HEK293 (cell line): ENCODE measurements around the gene ZNF841.

Experiments used
- BCL11B ChIP-seq: fragments of 450-650 bp; formaldehyde crosslinking; IDR thresholded peaks from 2 replicates; pipeline ENCODE4 v1.5.1; 2016; ENCODE audit warnings: low read depth, missing biosample characterization, missing genetic modification characterization
- GLI4 ChIP-seq: fragments of 450-650 bp; formaldehyde crosslinking; IDR thresholded peaks from 2 replicates; pipeline ENCODE4 v1.5.1; 2016; ENCODE audit warnings: missing biosample characterization, missing genetic modification characterization
- GLIS1 ChIP-seq: fragments of 450-650 bp; formaldehyde crosslinking; IDR thresholded peaks from 2 replicates; pipeline ENCODE4 v1.5.1; 2016; ENCODE audit warnings: missing biosample characterization, missing genetic modification characterization
- IKZF3 ChIP-seq: fragments of 450-650 bp; IDR thresholded peaks from 2 replicates; pipeline ENCODE4 v1.5.0; 2018; ENCODE audit warnings: missing biosample characterization, mild to moderate bottlenecking, missing genetic modification characterization, moderate library complexity
- SP7 ChIP-seq: fragments of 450-650 bp; formaldehyde crosslinking; IDR thresholded peaks from 2 replicates; pipeline ENCODE4 v1.5.1; 2016; ENCODE audit warnings: missing biosample characterization, missing genetic modification characterization
- ZBTB1 ChIP-seq: fragments of 450-650 bp; formaldehyde crosslinking; IDR thresholded peaks from 2 replicates; pipeline ENCODE4 v1.5.1; 2016; ENCODE audit warnings: missing biosample characterization, missing genetic modification characterization
- ZBTB21 ChIP-seq: fragments of 450-650 bp; formaldehyde crosslinking; IDR thresholded peaks from 2 replicates; pipeline ENCODE4 v1.5.1; 2017; ENCODE audit warnings: missing biosample characterization, missing genetic modification characterization
- ZBTB48 ChIP-seq: fragments of 450-650 bp; formaldehyde crosslinking; IDR thresholded peaks from 2 replicates; pipeline ENCODE4 v1.5.1; 2016; ENCODE audit warnings: missing biosample characterization, missing genetic modification characterization
- ZNF211 ChIP-seq: fragments of 450-650 bp; formaldehyde crosslinking; IDR thresholded peaks from 2 replicates; pipeline ENCODE4 v1.5.1; 2016; ENCODE audit warnings: low read depth, missing biosample characterization, missing genetic modification characterization
- ZNF223 ChIP-seq: fragments of 450-650 bp; formaldehyde crosslinking; IDR thresholded peaks from 2 replicates; pipeline ENCODE4 v1.5.1; 2016; ENCODE audit warnings: missing biosample characterization, missing genetic modification characterization
- ZNF341 ChIP-seq: fragments of 450-650 bp; formaldehyde crosslinking; IDR thresholded peaks from 2 replicates; pipeline ENCODE4; 2016; ENCODE audit warnings: low read depth, missing biosample characterization, missing genetic modification characterization
- ZNF350 ChIP-seq: fragments of 450-650 bp; formaldehyde crosslinking; IDR thresholded peaks from 2 replicates; pipeline ENCODE4 v1.5.0; 2017; ENCODE audit warnings: missing biosample characterization, mild to moderate bottlenecking, missing genetic modification characterization
- ZNF354C ChIP-seq: fragments of 450-650 bp; formaldehyde crosslinking; IDR thresholded peaks from 2 replicates; pipeline ENCODE4 v1.5.1; 2016; ENCODE audit warnings: missing biosample characterization, missing genetic modification characterization, low read depth, borderline replicate concordance
- ZNF391 ChIP-seq: fragments of 450-650 bp; formaldehyde crosslinking; IDR thresholded peaks from 2 replicates; pipeline ENCODE4 v1.5.1; 2016; ENCODE audit warnings: low read depth, missing biosample characterization, missing genetic modification characterization, borderline replicate concordance
- ZNF561 ChIP-seq: fragments of 450-650 bp; IDR thresholded peaks from 2 replicates; pipeline ENCODE4 v1.5.1; 2018; ENCODE audit warnings: missing biosample characterization, missing genetic modification characterization, borderline replicate concordance
- ZNF660 ChIP-seq: fragments of 450-650 bp; IDR thresholded peaks from 2 replicates; pipeline ENCODE4 v1.5.1; 2018; ENCODE audit warnings: missing biosample characterization, mild to moderate bottlenecking, missing genetic modification characterization
- ZNF664 ChIP-seq: fragments of 450-650 bp; formaldehyde crosslinking; IDR thresholded peaks from 2 replicates; pipeline ENCODE4 v1.5.1; 2016; ENCODE audit warnings: missing biosample characterization, missing genetic modification characterization
- ZNF843 ChIP-seq: fragments of 450-650 bp; formaldehyde crosslinking; IDR thresholded peaks from 2 replicates; pipeline ENCODE4 v1.5.1; 2016; ENCODE audit warnings: missing biosample characterization, missing genetic modification characterization
- ZSCAN23 ChIP-seq: fragments of 450-650 bp; formaldehyde crosslinking; IDR thresholded peaks from 2 replicates; pipeline ENCODE4 v1.5.1; 2016; ENCODE audit warnings: missing biosample characterization, missing genetic modification characterization
- ZXDB ChIP-seq: fragments of 450-650 bp; formaldehyde crosslinking; IDR thresholded peaks from 2 replicates; pipeline ENCODE4 v1.5.1; 2016; ENCODE audit warnings: missing biosample characterization, missing genetic modification characterization
- TF ChIP-seq, protein P1 (sequence below): fragments of 450-650 bp; formaldehyde crosslinking; IDR thresholded peaks from 2 replicates; pipeline ENCODE4 v1.5.1; 2017; ENCODE audit warnings: missing biosample characterization, missing genetic modification characterization
- TF ChIP-seq, protein P2 (sequence below): fragments of 450-650 bp; formaldehyde crosslinking; IDR thresholded peaks from 2 replicates; pipeline ENCODE4 v1.5.1; 2017; ENCODE audit warnings: missing biosample characterization, missing genetic modification characterization
- TF ChIP-seq, protein P3 (sequence below): fragments of 450-650 bp; formaldehyde crosslinking; IDR thresholded peaks from 2 replicates; pipeline ENCODE4 v1.5.1; 2016; ENCODE audit warnings: missing biosample characterization, missing genetic modification characterization
- TF ChIP-seq, protein P4 (sequence below): fragments of 450-650 bp; formaldehyde crosslinking; optimal IDR thresholded peaks from 2 replicates; pipeline ENCODE3; 2016; ENCODE audit warnings: missing biosample characterization, mild to moderate bottlenecking, missing genetic modification characterization
- TF ChIP-seq, protein P5 (sequence below): fragments of 450-650 bp; formaldehyde crosslinking; conservative IDR thresholded peaks from 2 replicates; pipeline ENCODE4 v1.5.1; 2016; ENCODE audit warnings: low read depth, missing biosample characterization, missing genetic modification characterization

ZNF841 gene

DNA sequence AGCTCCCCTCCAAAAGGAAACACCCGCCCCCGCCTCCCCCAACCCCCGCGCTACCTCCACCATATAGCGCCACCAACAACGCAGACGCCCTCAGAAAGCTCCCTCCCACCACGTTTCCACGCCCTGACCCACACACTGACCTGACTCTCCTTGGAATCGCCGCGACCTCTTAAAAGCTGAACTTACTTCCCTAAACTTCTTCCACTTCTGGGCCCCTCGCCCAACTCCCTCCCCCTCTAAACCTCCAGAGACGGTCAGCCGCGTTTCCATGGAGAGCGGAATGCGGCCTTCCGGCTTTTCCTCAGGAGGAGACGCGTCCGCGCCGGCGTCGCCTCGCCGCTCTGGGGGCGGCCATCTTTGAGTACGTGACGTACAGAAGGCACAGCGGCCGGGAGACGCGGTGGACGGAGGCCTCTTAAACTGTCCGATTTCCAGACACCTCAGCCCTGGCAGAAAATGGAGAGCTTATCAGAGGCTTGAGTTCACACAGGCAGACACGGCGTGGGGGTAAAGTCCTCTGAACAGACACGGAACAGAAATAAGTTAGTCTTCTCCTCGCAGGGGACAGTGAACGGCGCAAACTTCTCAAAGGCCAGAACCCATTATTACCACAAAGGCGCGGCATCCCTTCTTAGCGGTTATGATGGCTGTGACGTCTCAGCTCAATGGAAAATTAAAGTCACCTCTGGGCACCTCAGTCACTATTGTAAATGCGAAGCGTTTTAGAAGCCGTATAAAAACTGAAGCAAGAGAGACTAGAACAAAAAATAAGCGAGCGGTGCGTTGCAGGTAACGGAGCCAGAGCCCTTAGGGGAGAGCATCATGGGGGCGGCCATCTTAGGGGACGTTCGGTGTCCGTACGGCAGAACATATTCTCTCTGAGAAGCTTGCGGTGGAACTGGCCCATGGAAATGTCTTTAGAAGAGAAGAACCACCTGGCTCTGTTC, 46.7 kb downstream of the ZNF841 start, which contains the start of gene ZNF432 (continued):
- TF ChIP-seq, protein P1, sequence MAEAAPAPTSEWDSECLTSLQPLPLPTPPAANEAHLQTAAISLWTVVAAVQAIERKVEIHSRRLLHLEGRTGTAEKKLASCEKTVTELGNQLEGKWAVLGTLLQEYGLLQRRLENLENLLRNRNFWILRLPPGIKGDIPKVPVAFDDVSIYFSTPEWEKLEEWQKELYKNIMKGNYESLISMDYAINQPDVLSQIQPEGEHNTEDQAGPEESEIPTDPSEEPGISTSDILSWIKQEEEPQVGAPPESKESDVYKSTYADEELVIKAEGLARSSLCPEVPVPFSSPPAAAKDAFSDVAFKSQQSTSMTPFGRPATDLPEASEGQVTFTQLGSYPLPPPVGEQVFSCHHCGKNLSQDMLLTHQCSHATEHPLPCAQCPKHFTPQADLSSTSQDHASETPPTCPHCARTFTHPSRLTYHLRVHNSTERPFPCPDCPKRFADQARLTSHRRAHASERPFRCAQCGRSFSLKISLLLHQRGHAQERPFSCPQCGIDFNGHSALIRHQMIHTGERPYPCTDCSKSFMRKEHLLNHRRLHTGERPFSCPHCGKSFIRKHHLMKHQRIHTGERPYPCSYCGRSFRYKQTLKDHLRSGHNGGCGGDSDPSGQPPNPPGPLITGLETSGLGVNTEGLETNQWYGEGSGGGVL (tag by site-specific recombination), result peak; percentile 72
- TF ChIP-seq GLIS1, result peak; percentile 42; the same call in 1 of the 2 replicates
- TF ChIP-seq, protein P2, sequence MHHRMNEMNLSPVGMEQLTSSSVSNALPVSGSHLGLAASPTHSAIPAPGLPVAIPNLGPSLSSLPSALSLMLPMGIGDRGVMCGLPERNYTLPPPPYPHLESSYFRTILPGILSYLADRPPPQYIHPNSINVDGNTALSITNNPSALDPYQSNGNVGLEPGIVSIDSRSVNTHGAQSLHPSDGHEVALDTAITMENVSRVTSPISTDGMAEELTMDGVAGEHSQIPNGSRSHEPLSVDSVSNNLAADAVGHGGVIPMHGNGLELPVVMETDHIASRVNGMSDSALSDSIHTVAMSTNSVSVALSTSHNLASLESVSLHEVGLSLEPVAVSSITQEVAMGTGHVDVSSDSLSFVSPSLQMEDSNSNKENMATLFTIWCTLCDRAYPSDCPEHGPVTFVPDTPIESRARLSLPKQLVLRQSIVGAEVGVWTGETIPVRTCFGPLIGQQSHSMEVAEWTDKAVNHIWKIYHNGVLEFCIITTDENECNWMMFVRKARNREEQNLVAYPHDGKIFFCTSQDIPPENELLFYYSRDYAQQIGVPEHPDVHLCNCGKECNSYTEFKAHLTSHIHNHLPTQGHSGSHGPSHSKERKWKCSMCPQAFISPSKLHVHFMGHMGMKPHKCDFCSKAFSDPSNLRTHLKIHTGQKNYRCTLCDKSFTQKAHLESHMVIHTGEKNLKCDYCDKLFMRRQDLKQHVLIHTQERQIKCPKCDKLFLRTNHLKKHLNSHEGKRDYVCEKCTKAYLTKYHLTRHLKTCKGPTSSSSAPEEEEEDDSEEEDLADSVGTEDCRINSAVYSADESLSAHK (tag by site-specific recombination), result no peak
- 0 out of 2 replicates have a peak, but pooled peaks have one; percentile 16 for TF ChIP-seq GLI4 (tag by site-specific recombination)
- no peak for TF ChIP-seq ZNF350 (tag by site-specific recombination)
- TF ChIP-seq ZNF223 (tag by site-specific recombination), result no peak
- no peak for TF ChIP-seq ZNF354C (tag by site-specific recombination)
- 0 out of 2 replicates have a peak, but pooled peaks have one; percentile 21 for TF ChIP-seq ZNF843 (tag by site-specific recombination)
- TF ChIP-seq, protein P3, sequence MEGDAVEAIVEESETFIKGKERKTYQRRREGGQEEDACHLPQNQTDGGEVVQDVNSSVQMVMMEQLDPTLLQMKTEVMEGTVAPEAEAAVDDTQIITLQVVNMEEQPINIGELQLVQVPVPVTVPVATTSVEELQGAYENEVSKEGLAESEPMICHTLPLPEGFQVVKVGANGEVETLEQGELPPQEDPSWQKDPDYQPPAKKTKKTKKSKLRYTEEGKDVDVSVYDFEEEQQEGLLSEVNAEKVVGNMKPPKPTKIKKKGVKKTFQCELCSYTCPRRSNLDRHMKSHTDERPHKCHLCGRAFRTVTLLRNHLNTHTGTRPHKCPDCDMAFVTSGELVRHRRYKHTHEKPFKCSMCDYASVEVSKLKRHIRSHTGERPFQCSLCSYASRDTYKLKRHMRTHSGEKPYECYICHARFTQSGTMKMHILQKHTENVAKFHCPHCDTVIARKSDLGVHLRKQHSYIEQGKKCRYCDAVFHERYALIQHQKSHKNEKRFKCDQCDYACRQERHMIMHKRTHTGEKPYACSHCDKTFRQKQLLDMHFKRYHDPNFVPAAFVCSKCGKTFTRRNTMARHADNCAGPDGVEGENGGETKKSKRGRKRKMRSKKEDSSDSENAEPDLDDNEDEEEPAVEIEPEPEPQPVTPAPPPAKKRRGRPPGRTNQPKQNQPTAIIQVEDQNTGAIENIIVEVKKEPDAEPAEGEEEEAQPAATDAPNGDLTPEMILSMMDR (tag by site-specific recombination), result 0 out of 2 replicates have a peak, but pooled peaks have one; percentile 10
- peak; percentile 53; the same call in 1 of the 2 replicates for TF ChIP-seq SP7 (tag by site-specific recombination)
- peak; percentile 43; the same call in 1 of the 2 replicates for TF ChIP-seq ZNF660 (tag by site-specific recombination)
- TF ChIP-seq IKZF3, result peak; percentile 98
- peak; percentile 62; the same call in 1 of the 2 replicates for TF ChIP-seq ZBTB48 (tag by site-specific recombination)
- TF ChIP-seq ZNF341 (tag by site-specific recombination), result peak; percentile 73
- TF ChIP-seq, protein P4, sequence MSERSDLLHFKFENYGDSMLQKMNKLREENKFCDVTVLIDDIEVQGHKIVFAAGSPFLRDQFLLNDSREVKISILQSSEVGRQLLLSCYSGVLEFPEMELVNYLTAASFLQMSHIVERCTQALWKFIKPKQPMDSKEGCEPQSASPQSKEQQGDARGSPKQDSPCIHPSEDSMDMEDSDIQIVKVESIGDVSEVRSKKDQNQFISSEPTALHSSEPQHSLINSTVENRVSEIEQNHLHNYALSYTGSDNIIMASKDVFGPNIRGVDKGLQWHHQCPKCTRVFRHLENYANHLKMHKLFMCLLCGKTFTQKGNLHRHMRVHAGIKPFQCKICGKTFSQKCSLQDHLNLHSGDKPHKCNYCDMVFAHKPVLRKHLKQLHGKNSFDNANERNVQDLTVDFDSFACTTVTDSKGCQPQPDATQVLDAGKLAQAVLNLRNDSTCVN (tag by site-specific recombination), result peak; percentile 62
- peak; percentile 69; the same call in 1 of the 2 replicates for TF ChIP-seq ZNF561 (tag by site-specific recombination)
- TF ChIP-seq ZSCAN23, result no peak
- no peak for TF ChIP-seq ZBTB1 (tag by site-specific recombination)
- TF ChIP-seq ZNF664 (tag by site-specific recombination), result no peak
- 0 out of 2 replicates have a peak, but pooled peaks have one; percentile 42 for TF ChIP-seq ZXDB (tag by site-specific recombination)
- TF ChIP-seq, protein P5, sequence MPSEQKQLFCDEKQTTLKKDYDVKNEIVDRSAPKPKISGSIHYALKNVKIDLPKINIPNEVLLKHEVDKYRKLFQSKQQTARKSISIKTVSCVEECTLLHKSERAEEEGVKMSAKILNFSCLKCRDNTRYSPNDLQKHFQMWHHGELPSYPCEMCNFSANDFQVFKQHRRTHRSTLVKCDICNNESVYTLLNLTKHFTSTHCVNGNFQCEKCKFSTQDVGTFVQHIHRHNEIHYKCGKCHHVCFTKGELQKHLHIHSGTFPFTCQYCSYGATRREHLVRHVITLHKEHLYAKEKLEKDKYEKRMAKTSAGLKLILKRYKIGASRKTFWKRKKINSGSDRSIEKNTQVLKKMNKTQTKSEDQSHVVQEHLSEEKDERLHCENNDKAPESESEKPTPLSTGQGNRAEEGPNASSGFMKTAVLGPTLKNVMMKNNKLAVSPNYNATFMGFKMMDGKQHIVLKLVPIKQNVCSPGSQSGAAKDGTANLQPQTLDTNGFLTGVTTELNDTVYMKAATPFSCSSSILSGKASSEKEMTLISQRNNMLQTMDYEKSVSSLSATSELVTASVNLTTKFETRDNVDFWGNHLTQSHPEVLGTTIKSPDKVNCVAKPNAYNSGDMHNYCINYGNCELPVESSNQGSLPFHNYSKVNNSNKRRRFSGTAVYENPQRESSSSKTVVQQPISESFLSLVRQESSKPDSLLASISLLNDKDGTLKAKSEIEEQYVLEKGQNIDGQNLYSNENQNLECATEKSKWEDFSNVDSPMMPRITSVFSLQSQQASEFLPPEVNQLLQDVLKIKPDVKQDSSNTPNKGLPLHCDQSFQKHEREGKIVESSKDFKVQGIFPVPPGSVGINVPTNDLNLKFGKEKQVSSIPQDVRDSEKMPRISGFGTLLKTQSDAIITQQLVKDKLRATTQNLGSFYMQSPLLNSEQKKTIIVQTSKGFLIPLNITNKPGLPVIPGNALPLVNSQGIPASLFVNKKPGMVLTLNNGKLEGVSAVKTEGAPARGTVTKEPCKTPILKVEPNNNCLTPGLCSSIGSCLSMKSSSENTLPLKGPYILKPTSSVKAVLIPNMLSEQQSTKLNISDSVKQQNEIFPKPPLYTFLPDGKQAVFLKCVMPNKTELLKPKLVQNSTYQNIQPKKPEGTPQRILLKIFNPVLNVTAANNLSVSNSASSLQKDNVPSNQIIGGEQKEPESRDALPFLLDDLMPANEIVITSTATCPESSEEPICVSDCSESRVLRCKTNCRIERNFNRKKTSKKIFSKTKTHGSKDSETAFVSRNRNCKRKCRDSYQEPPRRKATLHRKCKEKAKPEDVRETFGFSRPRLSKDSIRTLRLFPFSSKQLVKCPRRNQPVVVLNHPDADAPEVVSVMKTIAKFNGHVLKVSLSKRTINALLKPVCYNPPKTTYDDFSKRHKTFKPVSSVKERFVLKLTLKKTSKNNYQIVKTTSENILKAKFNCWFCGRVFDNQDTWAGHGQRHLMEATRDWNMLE (tag by site-specific recombination), result no peak
- peak; percentile 52; the same call in 1 of the 2 replicates for TF ChIP-seq BCL11B
- TF ChIP-seq ZNF391 (tag by site-specific recombination), result 0 out of 2 replicates have a peak, but pooled peaks have one; percentile 25
- TF ChIP-seq ZBTB21, result peak; percentile 60; the same call in 1 of the 2 replicates
- no peak for TF ChIP-seq ZNF211 (tag by site-specific recombination)
